Ovary (tissue), 10 donors: ENCODE data around the gene UGT2B10. TPM values are rescaled to one million over a fixed set of nuclear protein-coding genes. Genes with fewer than 3 reads are reported as not detected.
"Not testable (repeated sequence)": the region's sequence is repeated elsewhere in the genome, so short reads cannot be mapped to it uniquely, and the experiment has no call there.

Source experiments
- DNase-seq, 5 donors: peaks; one replicate each; pipeline ENCODE4 v3.0.0-alpha.2; 2019 to 2020
- H3K27ac ChIP-seq, 2 donors: fragments of 200-600 bp; one replicate each; pipeline versions ENCODE4 v1.5.1 to v1.8.0; 2019 to 2022
- H3K27me3 ChIP-seq: fragments of 200-600 bp; one replicate; pipeline ENCODE4 v1.8.0; 2022
- H3K36me3 ChIP-seq: fragments of 200-600 bp; sonication (generic); one replicate; pipeline ENCODE4 v1.5.1; 2019
- H3K4me1 ChIP-seq: one replicate; pipeline ENCODE4 v1.8.1; 2013; ENCODE audit warnings: mild to moderate bottlenecking, moderate library complexity; ENCODE audit not compliant: insufficient read depth
- H3K4me3 ChIP-seq: fragments of 200-600 bp; sonication (generic); one replicate; pipeline ENCODE4 v1.5.1; 2017
- H3K9me3 ChIP-seq, 2 donors: fragments of 200-600 bp in 1 of 2; sonication (generic) in 1 of 2; one replicate each; pipeline versions ENCODE4 v1.5.1 to v1.8.1; 2013 to 2019; ENCODE audit warnings: mild to moderate bottlenecking in 1 of 2, moderate library complexity in 1 of 2
- CTCF ChIP-seq, 3 donors: fragments of 450-650 bp in 2 of 3; fragments of 200-600 bp in 1 of 3; IDR thresholded peaks; one replicate each; pipeline versions ENCODE4 v1.5.1 to v1.8.0; 2016 to 2022; ENCODE audit warnings: antibody characterized with exemption in 3 of 3, mild to moderate bottlenecking in 1 of 3
- EP300 ChIP-seq: sonication (generic); formaldehyde crosslinking; IDR thresholded peaks from one replicate; pipeline ENCODE4 v1.6.1; 2017; ENCODE audit warnings: antibody characterized with exemption
- POLR2A ChIP-seq: fragments of 450-650 bp; IDR thresholded peaks from one replicate; pipeline ENCODE4 v1.6.1; 2017; ENCODE audit warnings: antibody characterized with exemption, mild to moderate bottlenecking, moderate library complexity
- WGBS, 3 donors: extraction: QIAGEN DNeasy Blood & Tissue Kit in 1 of 3; methylation state at CpG; one replicate each; pipeline versions ENCODE4 v1.1.5 to v1.1.7; 2013 to 2017; 5-methylcytosine and 5-hydroxymethylcytosine counted together
- intact Hi-C, 4 donors: fragments of 100-400 bp; cut with DNase I; formaldehyde crosslinking; loops; one replicate each; pipeline versions ENCODE4 v1.11.0 to v1.15.1; 2022 to 2023
- long read RNA-seq, 3 donors: library from polyadenylated mRNA in 2 of 3; unstranded in 2 of 3; transcript quantifications; one replicate each; pipeline ENCODE4 v2.0.0 and lab custom pipeline, GENCODE V29; 2021 to 2026
- polyA plus RNA-seq, 2 donors: library from polyadenylated mRNA; stranded (reverse); fragments of 200-250 nt in 1 of 2; fragments of 350-450 nt in 1 of 2; fragmentation: Illumina TruSeq in 1 of 2; extraction: RNeasy Lipid Tissue Mini Kit (QIAGEN cat#74804) in 1 of 2; gene quantifications; one replicate each; pipeline ENCODE4 v1.2.3, GENCODE V29; 2013 to 2014
- total RNA-seq, 7 donors: library from RNA; depleted of rRNA in 2 of 7; stranded (reverse); fragments of >200 nt in 2 of 7; fragmentation: NEBNext Ultra II Directional in 3 of 7; extraction: Animal tissue kit (Norgen Biotek cat#: 25700) in 3 of 7; gene quantifications; one replicate each; pipeline versions ENCODE4 v1.1.0 to v1.2.4, GENCODE V29; 2016 to 2023
- donor health status: DM: no; HTN: no; CAD: no; lungs with moderate emphysema.
- donor health status: DM: no; HTN: no; CAD: no.
- donor health status: Bipolar disorder and iron deficiency.
- donor health status: DM: yes; HTN: yes; CAD: no.
- donor health status: DM: no; HTN: no; CAD: no.
- donor health status: DM: yes; HTN: yes; CAD: no.

Gene UGT2B10
- total RNA-seq (under 1 TPM in 2 of 7 donors, not detected in 5; 0.13 to 0.17 TPM), polyA plus RNA-seq (not detected)
- long read RNA-seq, donor 1: 0 reads
- long read RNA-seq, donor 2: 0 reads
- long read RNA-seq, donor 3: 0 reads

GRCh38 chr4:68815617-68816409 is at the start of gene UGT2B10:
UGT2B10 (plus strand) TSS chr4:68815994; CDS start chr4:68816020, 26 bp downstream.
- intact Hi-C loops, H3K4me1 ChIP-seq, DNase-seq, H3K9me3 ChIP-seq, H3K27ac ChIP-seq, H3K36me3 ChIP-seq, H3K4me3 ChIP-seq, H3K27me3 ChIP-seq: not testable (repeated sequence)
- WGBS, 3 donors: 69 to 78% (median 75%) methylated on average over 4 of the region's 4 CpGs

GRCh38 chr4:68771836-68772235 is 44.0 kb upstream of the UGT2B10 start:
- intact Hi-C loops, H3K4me3 ChIP-seq, H3K36me3 ChIP-seq, DNase-seq, H3K27me3 ChIP-seq, H3K4me1 ChIP-seq, H3K27ac ChIP-seq, H3K9me3 ChIP-seq: not testable (repeated sequence)

- TF ChIP-seq CTCF (IDR thresholded peaks at IDR 0.05) (no peak), EP300 (no peak), POLR2A (no peak)
- Histone ChIP-seq H3K27me3 (no peaks in the 10 kb centered on the region), H3K27ac (no peak overlapping the region), H3K4me1 (no peaks in the 10 kb centered on the region), H3K36me3 (no peaks in the 10 kb centered on the region), H3K4me3 (no peak overlapping the region), H3K9me3 (no peaks in the 10 kb centered on the region)
- no peak for DNase-seq
- intact Hi-C loops: no loop called here
- 88 to 91% (median 90%) methylated on average over 5 of the region's 5 CpGs for WGBS, 3 donors
These were observed 42.1 kb upstream of the UGT2B10 start for GRCh38 chr4:68773699-68774098.

GRCh38 chr4:68780232-68780631 is 35.6 kb upstream of the UGT2B10 start:
- TF ChIP-seq EP300 (no peak), CTCF (IDR thresholded peaks at IDR 0.05) (no peak), POLR2A (no peak)
- intact Hi-C loops: no loop called here
- DNase-seq: no peak
- H3K27me3 ChIP-seq: no peaks in the 10 kb centered on the region
- H3K27ac ChIP-seq: no peak overlapping the region
- no peak overlapping the region for H3K4me3 ChIP-seq
- WGBS, 3 donors: 78 to 90% (median 87%) methylated on average over 1 of the region's 1 CpG
- H3K9me3 ChIP-seq: no peaks in the 10 kb centered on the region
- H3K4me1 ChIP-seq: no peaks in the 10 kb centered on the region
- no peaks in the 10 kb centered on the region for H3K36me3 ChIP-seq

- TF ChIP-seq POLR2A: no peak
- TF ChIP-seq CTCF (IDR thresholded peaks at IDR 0.05): no peak
- no peak for TF ChIP-seq EP300
- Histone ChIP-seq H3K27me3 (no peaks in the 10 kb centered on the region), H3K4me3 (no peak overlapping the region), H3K9me3 (no peaks in the 10 kb centered on the region), H3K27ac (no peak overlapping the region), H3K4me1 (no peaks in the 10 kb centered on the region), H3K36me3 (no peaks in the 10 kb centered on the region)
- WGBS, 3 donors: 7 to 12% (median 9%) methylated on average over 1 of the region's 1 CpG
- no peak for DNase-seq
- intact Hi-C loops: no loop called here
These were observed 18.7 kb upstream of the UGT2B10 start for GRCh38 chr4:68797048-68797447.
